B cell (primary cell): Measurements from ENCODE around the gene ZNF587B. TPM values are rescaled to one million over a fixed set of nuclear protein-coding genes. Genes with fewer than 3 reads are reported as not detected.

Source experiments
- ATAC-seq: fragments of 200-7000 bp; cut with Tn5 transposase; one replicate; pipeline ENCODE4 v1.10.0; 2021; ENCODE audit warnings: low read depth, mild to moderate bottlenecking, moderate number of reproducible peaks, moderate library complexity
- CTCF ChIA-PET: fragments of 350-600 bp; sonication (Branson Sonifier 250); formaldehyde crosslinking; loops from one replicate; lab custom pipeline; 2021; ENCODE audit warnings: antibody characterized with exemption, inconsistent platforms; lab: Charles Lee
- POLR2A ChIA-PET: fragments of 350-600 bp; sonication (Branson Sonifier 250); formaldehyde crosslinking; loops from one replicate; lab custom pipeline; 2021; ENCODE audit warnings: antibody characterized with exemption; lab: Charles Lee
- DNase-seq: peaks from one replicate; pipeline ENCODE4 v3.0.0; 2013
- H2AFZ ChIP-seq: 2 replicates; pipeline ENCODE4 v1.6.1; 2012; ENCODE audit warnings: mild to moderate bottlenecking, low read depth, low read length; ENCODE audit not compliant: insufficient read depth, poor library complexity, severe bottlenecking
- H3K27ac ChIP-seq, 2 donors: 1 replicate in 1 of 2; 2 replicates in 1 of 2; pipeline ENCODE4 v1.5.1; 2012 to 2013; ENCODE audit warnings: low read length in 2 of 2, mild to moderate bottlenecking in 2 of 2, moderate library complexity in 1 of 2
- H3K27me3 ChIP-seq, 4 experiments: fragments of 200-600 bp in 1 of 4; sonication (generic) in 1 of 4; replicated peaks in 1 of 4; 1 replicate in 2 of 4; 2 replicates in 2 of 4; pipeline versions ENCODE4 v1.6.1 to v1.7.0; 2013 to 2016; ENCODE audit warnings: low read length in 3 of 4, mild to moderate bottlenecking in 2 of 4, mixed read lengths in 1 of 4, moderate library complexity in 1 of 4; ENCODE audit not compliant: insufficient read depth in 4 of 4, control insufficient read depth in 3 of 4; ENCODE audit errors: control extremely low read depth in 1 of 4
- H3K36me3 ChIP-seq, 2 experiments: replicated peaks in 1 of 2; 1 replicate in 1 of 2; 2 replicates in 1 of 2; pipeline versions ENCODE4 v1.6.1 to v1.7.1; 2013; ENCODE audit warnings: low read length in 1 of 2; ENCODE audit not compliant: insufficient read depth in 2 of 2, control insufficient read depth in 1 of 2; ENCODE audit errors: control extremely low read depth in 1 of 2, extremely low read depth in 1 of 2
- H3K4me1 ChIP-seq, 2 donors: fragments of 200-600 bp in 1 of 2; sonication (generic) in 1 of 2; 1 replicate in 1 of 2; 2 replicates in 1 of 2; pipeline versions ENCODE4 v1.5.1 to v1.6.1; 2013 to 2017; ENCODE audit warnings: low read length in 2 of 2; ENCODE audit not compliant: control insufficient read depth in 2 of 2, insufficient read depth in 2 of 2
- H3K4me2 ChIP-seq: replicated peaks from 2 replicates; pipeline ENCODE3; 2012; ENCODE audit warnings: mild to moderate bottlenecking, low read depth, low read length; ENCODE audit not compliant: poor library complexity, severe bottlenecking
- H3K4me3 ChIP-seq, 5 experiments: fragments of 200-600 bp in 1 of 5; sonication (generic) in 1 of 5; 1 replicate in 3 of 5; 2 replicates in 2 of 5; pipeline versions ENCODE4 v1.5.1 to v1.7.0; 2011 to 2016; ENCODE audit warnings: low read length in 4 of 5, mild to moderate bottlenecking in 4 of 5, low read depth in 2 of 5, control low read depth in 1 of 5, moderate library complexity in 1 of 5; ENCODE audit not compliant: insufficient read depth in 1 of 5; ENCODE audit errors: control extremely low read depth in 1 of 5, extremely low read depth in 1 of 5
- H3K79me2 ChIP-seq: fragments of 200-600 bp; sonication (generic); one replicate; pipeline ENCODE4 v1.6.0; 2016; ENCODE audit warnings: low read length; ENCODE audit not compliant: control insufficient read depth, insufficient read depth
- H3K9ac ChIP-seq: fragments of 200-600 bp; sonication (generic); 2 replicates; pipeline ENCODE4 v1.6.1; 2017; ENCODE audit warnings: mild to moderate bottlenecking, low read length, moderate library complexity
- H3K9me3 ChIP-seq, 3 donors: one replicate each; pipeline versions ENCODE4 v1.6.1 to v1.7.1; 2013; ENCODE audit warnings: low read length in 2 of 3; ENCODE audit not compliant: control insufficient read depth in 2 of 3, insufficient read depth in 1 of 3; ENCODE audit errors: control extremely low read depth in 1 of 3
- H4K20me1 ChIP-seq: 2 replicates; pipeline ENCODE4 v1.6.0; 2012; ENCODE audit warnings: mild to moderate bottlenecking, low read length; ENCODE audit not compliant: insufficient read depth, control insufficient read depth, poor library complexity, severe bottlenecking
- H3K27ac Mint-ChIP-seq: one replicate; pipeline ENCODE4 v1.8.0; 2021; ENCODE audit warnings: mixed read lengths
- H3K27me3 Mint-ChIP-seq: one replicate; pipeline ENCODE4 v1.8.0; 2021; ENCODE audit warnings: mixed read lengths
- H3K4me1 Mint-ChIP-seq: one replicate; pipeline ENCODE4 v1.8.0; 2021; ENCODE audit warnings: mixed read lengths
- H3K4me3 Mint-ChIP-seq: one replicate; pipeline ENCODE4 v1.8.0; 2021; ENCODE audit warnings: mixed read lengths
- H3K9me3 Mint-ChIP-seq: one replicate; pipeline ENCODE4 v1.8.0; 2022; ENCODE audit warnings: mixed read lengths; ENCODE audit not compliant: insufficient read depth
- CTCF ChIP-seq: fragments of 200-600 bp; IDR thresholded peaks from one replicate; pipeline ENCODE4 v1.8.0; 2022; ENCODE audit warnings: antibody characterized with exemption, mild to moderate bottlenecking
- EZH2 ChIP-seq: IDR thresholded peaks from 2 replicates; pipeline ENCODE4 v1.6.1; 2012; ENCODE audit warnings: borderline replicate concordance, low read depth, mild to moderate bottlenecking, moderate library complexity, low read length; ENCODE audit not compliant: insufficient read depth, poor library complexity, severe bottlenecking
- WGBS: methylation state at CpG from one replicate; pipeline ENCODE4 v1.1.5; 2013; ENCODE audit warnings: missing lambda C conversion rate; ENCODE audit not compliant: insufficient coverage; 5-methylcytosine and 5-hydroxymethylcytosine counted together
- intact Hi-C: fragments of 100-400 bp; cut with micrococcal nuclease; formaldehyde crosslinking; loops from one replicate; pipeline ENCODE4 v1.10.0; 2022
- polyA plus RNA-seq: library from polyadenylated mRNA; depleted of rRNA; stranded (reverse); fragments of >200 nt; gene quantifications from 2 replicates; pipeline ENCODE4 v1.2.3, GENCODE V29; 2012
- total RNA-seq, 2 donors: library from RNA; stranded (reverse); fragments of 120-200 nt in 1 of 2; gene quantifications; 1 replicate in 1 of 2; 2 replicates in 1 of 2; pipeline versions ENCODE4 v1.2.3 to v1.2.4, GENCODE V29; 2013 to 2022

The ZNF587B gene
- total and polyA plus RNA-seq, 2 donors (not counting 1 experiment from before 2014, with no cell fraction given): 9.9 to 29.1 TPM

- ChIA-PET POLR2A (interaction anchor here (0.6 to 1.5 kb wide), 4 partner anchors 17 to 119 kb away, joined by 3 to 5 read pairs (median 4); partner anchors contain the start of genes ZNF586, ZNF587 and ZNF606), CTCF (no interaction called here)
- intact Hi-C loops: loop anchor here (5.0 kb wide), 2 partner anchors 36 to 141 kb away; partner anchors contain the start of gene ZNF776
- TF ChIP-seq CTCF: no peak
- no peak for TF ChIP-seq EZH2
- Mint-ChIP-seq H3K4me1 (peaks cover 31% of the 10 kb centered on the region), H3K27me3 (no peaks in the 10 kb centered on the region), H3K4me3 (peak overlapping the region; percentile 95), H3K27ac (peak overlapping the region; percentile 90), H3K9me3 (no peaks in the 10 kb centered on the region)
- Histone ChIP-seq H3K27me3 (no peaks in the 10 kb centered on the region), H3K79me2 (peaks cover 62% of the 10 kb centered on the region), H3K9ac (peak overlapping the region; percentile 96), H3K4me1 (peaks cover 17 to 19% of the 10 kb centered on the region in 2 donors), H4K20me1 (no peaks in the 10 kb centered on the region), H3K27ac (peak overlapping the region; percentile 76 to 86), H2AFZ (peak overlapping the region; percentile 96), H3K4me3 (peak overlapping the region; percentile 75 to 97 (median 85)), H3K36me3 (peaks cover 4 to 7% of the 10 kb centered on the region in 2 experiments), H3K4me2 (peak overlapping the region; percentile 97), H3K9me3 (peaks cover 0 to 16% (median 0%) of the 10 kb centered on the region in 3 donors)
- ATAC-seq: no peak
- WGBS: 5% methylated on average over 4 of the region's 8 CpGs
- no peak for DNase-seq
Measured at GRCh38 chr19:57888107-57888559, 58.0 kb downstream of the ZNF587B start.

GRCh38 chr19:57888560-57889231 is 58.6 kb downstream of the ZNF587B start, which contains the start of gene ZNF814:
TSS of gene ZNF814 (minus strand) at chr19:57889037. CDS start at chr19:57888802, 235 bp downstream.
- 2% methylated on average over 43 of the region's 43 CpGs for WGBS
- H3K4me3 Mint-ChIP-seq: peak within 1 kb of the TSS; percentile 95
- no peaks in the 10 kb centered on the region for H3K27me3 Mint-ChIP-seq
- H3K4me3 ChIP-seq: peak within 1 kb of the TSS; percentile 75 to 97 (median 85)
- H3K9me3 ChIP-seq: peaks cover 0 to 16% (median 0%) of the 10 kb centered on the region in 3 donors
- H3K4me1 ChIP-seq: peaks cover 17 to 19% of the 10 kb centered on the region in 2 donors
- peak within 1 kb of the TSS; percentile 76 to 86 for H3K27ac ChIP-seq
- H3K36me3 ChIP-seq: peaks cover 4 to 7% of the 10 kb centered on the region in 2 experiments
- ChIA-PET POLR2A (interaction anchor here (0.6 to 1.5 kb wide), 5 partner anchors 17 to 119 kb away, joined by 3 to 5 read pairs (median 3); partner anchors contain the start of genes ZNF552, ZNF586, ZNF587 and ZNF606), CTCF (no interaction called here)
- H3K9me3 Mint-ChIP-seq: no peaks in the 10 kb centered on the region
- TF ChIP-seq EZH2: no peak
- TF ChIP-seq CTCF: peak; percentile 40
- peak within 1 kb of the TSS; percentile 97 for H3K4me2 ChIP-seq
- peak; percentile 93 for ATAC-seq
- H3K79me2 ChIP-seq: peaks cover 56% of the 10 kb centered on the region
- intact Hi-C loops: loop anchor here (1.0 to 5.0 kb wide), 5 partner anchors 28 to 141 kb away; partner anchors contain the start of genes ZNF417, ZNF418, ZNF586 and ZNF776
- peak within 1 kb of the TSS; percentile 96 for H2AFZ ChIP-seq
- no peaks in the 10 kb centered on the region for H4K20me1 ChIP-seq
- H3K27ac Mint-ChIP-seq: peak within 1 kb of the TSS; percentile 90
- no peaks in the 10 kb centered on the region for H3K27me3 ChIP-seq
- peak; percentile 91 for DNase-seq
- peak within 1 kb of the TSS; percentile 96 for H3K9ac ChIP-seq
- H3K4me1 Mint-ChIP-seq: peaks cover 31% of the 10 kb centered on the region
